GM23338 (cell line): Measurements from ENCODE around the gene LPIN1.
"Not testable (repeated sequence)": the region's sequence is repeated elsewhere in the genome, so short reads cannot be mapped to it uniquely, and the experiment has no call there.

ENCODE experiments used
- CTCF ChIP-seq, 2 experiments: fragments of 200-600 bp in 1 of 2; sonication (generic) in 1 of 2; conservative IDR thresholded peaks; 2 replicates each; pipeline versions ENCODE4 v1.5.1 to v1.6.1; 2016 to 2017; ENCODE audit warnings: antibody characterized with exemption in 2 of 2, low read depth in 2 of 2, mild to moderate bottlenecking in 2 of 2, moderate library complexity in 1 of 2
- ETS1 ChIP-seq: IDR thresholded peaks from 2 replicates; pipeline ENCODE4 v1.6.1; 2016; ENCODE audit warnings: antibody characterized with exemption
- EZH2 ChIP-seq: fragments of 200-600 bp; sonication (generic); IDR thresholded peaks from one replicate; pipeline ENCODE4 v1.8.0; 2017; ENCODE audit warnings: antibody characterized with exemption, mild to moderate bottlenecking, low read depth; ENCODE audit not compliant: unreplicated experiment
- POLR2AphosphoS5 ChIP-seq: IDR thresholded peaks from 2 replicates; pipeline ENCODE4 v1.6.1; 2016; ENCODE audit warnings: antibody characterized with exemption, low read depth
- REST ChIP-seq: IDR thresholded peaks from one replicate; pipeline ENCODE4 v1.6.1; 2018; ENCODE audit warnings: antibody characterized with exemption; ENCODE audit not compliant: unreplicated experiment

- TF ChIP-seq CTCF (conservative IDR thresholded peaks at IDR 0.05; ENCODE audit: low read depth in 2 of 2); POLR2AphosphoS5; ETS1; EZH2; REST: not testable (repeated sequence)
Measured at GRCh38 chr2:11847935-11848334, 101.5 kb downstream of the LPIN1 start.
